ENCODE results near the gene HTR1A.
A peak's percentile ranks its signal among the peaks of the same experiment; 100 is the strongest.

Gene HTR1A

GRCh38 chr5:63961598-63962161 lies 565 bp downstream of the HTR1A start:
- 4% methylated on average over 34 of the region's 34 CpGs for WGBS (ENCODE audit: insufficient coverage)
- H3K4me1 ChIP-seq (ENCODE audit: control extremely low read depth in 1 of 4, control insufficient read depth in 4 of 4, insufficient read depth in 4 of 4, low read length in 3 of 4): no peaks in the 10 kb centered on the region
- no peak overlapping the region for H3K4me3 ChIP-seq (ENCODE audit: control insufficient read depth in 1 of 7, extremely low read depth in 1 of 7, insufficient read depth in 4 of 7, low read depth in 2 of 7, low read length in 6 of 7)
- H3K27me3 ChIP-seq (replicated peaks in 2 of 5; ENCODE audit: control insufficient read depth in 4 of 5, insufficient read depth in 5 of 5, low read length in 4 of 5): peaks cover 8 to 49% (median 36%) of the 10 kb centered on the region in 5 experiments
- ChIA-PET CTCF (interaction anchor here (0.6 to 1.0 kb wide), 2 partner anchors 12 to 1248 kb away, joined by 3 to 4 read pairs; no protein-coding TSS in a partner anchor), POLR2A (no interaction called here)
- no peak for DNase-seq
- H3K27ac ChIP-seq (ENCODE audit: insufficient read depth in 1 of 2, low read depth in 1 of 2, low read length in 2 of 2, poor library complexity in 1 of 2, severe bottlenecking in 2 of 2): no peak overlapping the region
- H3K36me3 ChIP-seq (ENCODE audit: control insufficient read depth in 4 of 4, insufficient read depth in 4 of 4, low read length in 3 of 4): no peaks in the 10 kb centered on the region
- peaks cover 0 to 25% (median 7%) of the 10 kb centered on the region in 5 experiments for H3K9me3 ChIP-seq (ENCODE audit: control extremely low read depth in 1 of 5, control insufficient read depth in 4 of 5, insufficient read depth in 2 of 5, low read depth in 1 of 5, low read length in 4 of 5)

- CTCF ChIA-PET: interaction anchor here (1.0 kb wide), 1 partner anchor 12 kb away, joined by 4 read pairs; no protein-coding TSS in a partner anchor
- POLR2A ChIA-PET: no interaction called here
- Histone ChIP-seq H3K27me3 (replicated peaks in 2 of 5; ENCODE audit: control insufficient read depth in 4 of 5, insufficient read depth in 5 of 5, low read length in 4 of 5) (peaks cover 8 to 49% (median 36%) of the 10 kb centered on the region in 5 experiments), H3K9me3 (ENCODE audit: control extremely low read depth in 1 of 5, control insufficient read depth in 4 of 5, insufficient read depth in 2 of 5, low read depth in 1 of 5, low read length in 4 of 5) (peaks cover 0 to 25% (median 7%) of the 10 kb centered on the region in 5 experiments), H3K27ac (ENCODE audit: insufficient read depth in 1 of 2, low read depth in 1 of 2, low read length in 2 of 2, poor library complexity in 1 of 2, severe bottlenecking in 2 of 2) (no peak overlapping the region), H3K4me1 (ENCODE audit: control extremely low read depth in 1 of 4, control insufficient read depth in 4 of 4, insufficient read depth in 4 of 4, low read length in 3 of 4) (no peaks in the 10 kb centered on the region), H3K4me3 (ENCODE audit: control insufficient read depth in 1 of 7, extremely low read depth in 1 of 7, insufficient read depth in 4 of 7, low read depth in 2 of 7, low read length in 6 of 7) (no peak overlapping the region), H3K36me3 (ENCODE audit: control insufficient read depth in 4 of 4, insufficient read depth in 4 of 4, low read length in 3 of 4) (no peaks in the 10 kb centered on the region)
- WGBS (ENCODE audit: insufficient coverage): 9% methylated on average over 37 of the region's 37 CpGs
- no peak for DNase-seq
Measured at GRCh38 chr5:63961125-63961597, 1.1 kb downstream of the HTR1A start.

GRCh38 chr5:63960646-63961045 lies 1.6 kb downstream of the HTR1A start:
- H3K9me3 ChIP-seq (ENCODE audit: control extremely low read depth in 1 of 5, control insufficient read depth in 4 of 5, insufficient read depth in 2 of 5, low read depth in 1 of 5, low read length in 4 of 5): peaks cover 0 to 25% (median 7%) of the 10 kb centered on the region in 5 experiments
- no peak overlapping the region for H3K4me3 ChIP-seq (ENCODE audit: control insufficient read depth in 1 of 7, extremely low read depth in 1 of 7, insufficient read depth in 4 of 7, low read depth in 2 of 7, low read length in 6 of 7)
- H3K27me3 ChIP-seq (replicated peaks in 2 of 5; ENCODE audit: control insufficient read depth in 4 of 5, insufficient read depth in 5 of 5, low read length in 4 of 5): peaks cover 8 to 49% (median 36%) of the 10 kb centered on the region in 5 experiments
- DNase-seq: no peak
- ChIA-PET POLR2A (no interaction called here), CTCF (no interaction called here)
- H3K27ac ChIP-seq (ENCODE audit: insufficient read depth in 1 of 2, low read depth in 1 of 2, low read length in 2 of 2, poor library complexity in 1 of 2, severe bottlenecking in 2 of 2): no peak overlapping the region
- no peaks in the 10 kb centered on the region for H3K36me3 ChIP-seq (ENCODE audit: control insufficient read depth in 4 of 4, insufficient read depth in 4 of 4, low read length in 3 of 4)
- no peaks in the 10 kb centered on the region for H3K4me1 ChIP-seq (ENCODE audit: control extremely low read depth in 1 of 4, control insufficient read depth in 4 of 4, insufficient read depth in 4 of 4, low read length in 3 of 4)
- WGBS (ENCODE audit: insufficient coverage): 15% methylated on average over 25 of the region's 27 CpGs

- Histone ChIP-seq H3K36me3 (ENCODE audit: control insufficient read depth in 4 of 4, insufficient read depth in 4 of 4, low read length in 3 of 4) (no peaks in the 10 kb centered on the region), H3K4me1 (ENCODE audit: control extremely low read depth in 1 of 4, control insufficient read depth in 4 of 4, insufficient read depth in 4 of 4, low read length in 3 of 4) (no peaks in the 10 kb centered on the region), H3K27me3 (replicated peaks in 2 of 5; ENCODE audit: control insufficient read depth in 4 of 5, insufficient read depth in 5 of 5, low read length in 4 of 5) (peaks cover 8 to 49% (median 36%) of the 10 kb centered on the region in 5 experiments), H3K4me3 (ENCODE audit: control insufficient read depth in 1 of 7, extremely low read depth in 1 of 7, insufficient read depth in 4 of 7, low read depth in 2 of 7, low read length in 6 of 7) (no peak overlapping the region), H3K27ac (ENCODE audit: insufficient read depth in 1 of 2, low read depth in 1 of 2, low read length in 2 of 2, poor library complexity in 1 of 2, severe bottlenecking in 2 of 2) (no peak overlapping the region), H3K9me3 (ENCODE audit: control extremely low read depth in 1 of 5, control insufficient read depth in 4 of 5, insufficient read depth in 2 of 5, low read depth in 1 of 5, low read length in 4 of 5) (peaks cover 0 to 25% (median 7%) of the 10 kb centered on the region in 5 experiments)
- ChIA-PET CTCF (no interaction called here), POLR2A (no interaction called here)
- 4% methylated on average over 42 of the region's 44 CpGs for WGBS (ENCODE audit: insufficient coverage)
- DNase-seq: peak in 1 of 3 donors; percentile 3
Measured at GRCh38 chr5:63959177-63959982, 2.9 kb downstream of the HTR1A start.

GRCh38 chr5:63958654-63959053 lies 3.6 kb downstream of the HTR1A start:
- Histone ChIP-seq H3K9me3 (ENCODE audit: control extremely low read depth in 1 of 5, control insufficient read depth in 4 of 5, insufficient read depth in 2 of 5, low read depth in 1 of 5, low read length in 4 of 5) (peaks cover 0 to 25% (median 7%) of the 10 kb centered on the region in 5 experiments), H3K4me1 (ENCODE audit: control extremely low read depth in 1 of 4, control insufficient read depth in 4 of 4, insufficient read depth in 4 of 4, low read length in 3 of 4) (no peaks in the 10 kb centered on the region), H3K27ac (ENCODE audit: insufficient read depth in 1 of 2, low read depth in 1 of 2, low read length in 2 of 2, poor library complexity in 1 of 2, severe bottlenecking in 2 of 2) (no peak overlapping the region), H3K27me3 (replicated peaks in 2 of 5; ENCODE audit: control insufficient read depth in 4 of 5, insufficient read depth in 5 of 5, low read length in 4 of 5) (peaks cover 8 to 49% (median 36%) of the 10 kb centered on the region in 5 experiments), H3K36me3 (ENCODE audit: control insufficient read depth in 4 of 4, insufficient read depth in 4 of 4, low read length in 3 of 4) (no peaks in the 10 kb centered on the region), H3K4me3 (ENCODE audit: control insufficient read depth in 1 of 7, extremely low read depth in 1 of 7, insufficient read depth in 4 of 7, low read depth in 2 of 7, low read length in 6 of 7) (no peak overlapping the region)
- ChIA-PET CTCF (no interaction called here), POLR2A (no interaction called here)
- 10% methylated on average over 3 of the region's 3 CpGs for WGBS (ENCODE audit: insufficient coverage)
- no peak for DNase-seq

- DNase-seq: no peak
- Histone ChIP-seq H3K27ac (ENCODE audit: insufficient read depth in 1 of 2, low read depth in 1 of 2, low read length in 2 of 2, poor library complexity in 1 of 2, severe bottlenecking in 2 of 2) (no peak overlapping the region), H3K9me3 (ENCODE audit: control extremely low read depth in 1 of 5, control insufficient read depth in 4 of 5, insufficient read depth in 2 of 5, low read depth in 1 of 5, low read length in 4 of 5) (peaks cover 0 to 25% (median 7%) of the 10 kb centered on the region in 5 experiments), H3K4me1 (ENCODE audit: control extremely low read depth in 1 of 4, control insufficient read depth in 4 of 4, insufficient read depth in 4 of 4, low read length in 3 of 4) (no peaks in the 10 kb centered on the region), H3K27me3 (replicated peaks in 2 of 5; ENCODE audit: control insufficient read depth in 4 of 5, insufficient read depth in 5 of 5, low read length in 4 of 5) (peaks cover 5 to 45% (median 31%) of the 10 kb centered on the region in 5 experiments), H3K36me3 (ENCODE audit: control insufficient read depth in 4 of 4, insufficient read depth in 4 of 4, low read length in 3 of 4) (no peaks in the 10 kb centered on the region), H3K4me3 (ENCODE audit: control insufficient read depth in 1 of 7, extremely low read depth in 1 of 7, insufficient read depth in 4 of 7, low read depth in 2 of 7, low read length in 6 of 7) (no peak overlapping the region)
- CTCF ChIA-PET: no interaction called here
- POLR2A ChIA-PET: no interaction called here
- no CpG with 5 or more reads among the region's 2 CpGs for WGBS (ENCODE audit: insufficient coverage)
Measured at GRCh38 chr5:63957617-63958016, 4.6 kb downstream of the HTR1A start.

GRCh38 chr5:63953217-63953616 lies 9.0 kb downstream of the HTR1A start:
- no peaks in the 10 kb centered on the region for H3K36me3 ChIP-seq (ENCODE audit: control insufficient read depth in 4 of 4, insufficient read depth in 4 of 4, low read length in 3 of 4)
- CTCF ChIA-PET: no interaction called here
- H3K9me3 ChIP-seq (ENCODE audit: control extremely low read depth in 1 of 5, control insufficient read depth in 4 of 5, insufficient read depth in 2 of 5, low read depth in 1 of 5, low read length in 4 of 5): peaks cover 0 to 1% (median 0%) of the 10 kb centered on the region in 5 experiments
- H3K27ac ChIP-seq (ENCODE audit: insufficient read depth in 1 of 2, low read depth in 1 of 2, low read length in 2 of 2, poor library complexity in 1 of 2, severe bottlenecking in 2 of 2): no peak overlapping the region
- no peaks in the 10 kb centered on the region for H3K4me1 ChIP-seq (ENCODE audit: control extremely low read depth in 1 of 4, control insufficient read depth in 4 of 4, insufficient read depth in 4 of 4, low read length in 3 of 4)
- POLR2A ChIA-PET: no interaction called here
- no peak overlapping the region for H3K4me3 ChIP-seq (ENCODE audit: control insufficient read depth in 1 of 7, extremely low read depth in 1 of 7, insufficient read depth in 4 of 7, low read depth in 2 of 7, low read length in 6 of 7)
- 100% methylated on average over 2 of the region's 3 CpGs for WGBS (ENCODE audit: insufficient coverage)
- no peak for DNase-seq
- H3K27me3 ChIP-seq (replicated peaks in 2 of 5; ENCODE audit: control insufficient read depth in 4 of 5, insufficient read depth in 5 of 5, low read length in 4 of 5): peaks cover 0 to 3% (median 1%) of the 10 kb centered on the region in 5 experiments

Data from common myeloid progenitor, CD34-positive (primary cell).